Measurements from ENCODE around the gene TCEA3. TPM values are rescaled to one million over a fixed set of nuclear protein-coding genes. Genes with fewer than 3 reads are reported as not detected.
"Not testable (repeated sequence)": the region's sequence is repeated elsewhere in the genome, so short reads cannot be mapped to it uniquely, and the experiment has no call there.

Gene TCEA3
- total RNA-seq, 1 donor from 2014 or later: 4.8 TPM

GRCh38 chr1:23392125-23392855 is 32.3 kb downstream of the TCEA3 start:
- DNase-seq: no peak

DNA sequence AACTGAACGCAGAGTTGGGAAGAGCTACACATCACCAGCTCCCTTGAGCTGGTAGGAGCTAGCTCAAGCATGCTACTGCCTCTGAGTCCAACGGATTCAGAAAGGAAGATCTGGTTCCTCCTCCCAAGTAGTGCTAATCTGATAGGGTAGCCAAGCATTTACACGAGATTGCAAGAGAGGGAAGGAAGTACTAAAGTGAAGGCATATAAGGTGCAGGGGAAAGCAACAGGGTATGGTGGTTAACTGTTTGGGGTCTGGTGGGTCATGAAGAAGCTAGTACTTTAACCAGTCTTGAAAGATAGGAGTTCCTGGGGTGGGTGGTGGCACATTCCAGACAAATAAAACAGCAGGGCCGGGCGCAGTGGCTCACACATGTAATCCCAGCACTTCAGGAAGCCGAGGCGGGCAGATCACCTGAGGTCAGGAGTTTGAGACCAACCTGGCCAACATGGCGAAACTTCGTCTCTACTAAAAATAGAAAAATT is 34.7 kb downstream of the TCEA3 start:
- DNase-seq: no peak

DNA sequence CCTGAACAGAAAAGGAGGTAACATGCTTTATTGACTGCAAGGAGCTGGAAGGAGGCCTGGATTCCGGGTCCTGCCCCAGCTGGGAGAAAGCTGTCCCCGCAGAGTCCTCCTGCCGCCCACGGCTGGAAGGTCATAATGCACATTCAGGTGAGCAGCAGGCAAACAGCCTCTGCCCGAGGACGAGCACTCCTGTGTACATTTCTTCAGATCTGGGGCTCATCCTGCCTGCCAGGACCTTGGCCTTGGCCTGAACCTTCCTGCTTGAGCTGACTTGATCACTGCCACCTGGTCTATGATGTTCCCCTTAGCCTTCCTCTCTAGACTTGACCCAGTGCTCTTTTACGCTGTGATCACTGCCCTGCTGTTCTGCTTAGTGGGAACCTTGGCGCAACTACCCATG is 37.1 kb downstream of the TCEA3 start:
- DNase-seq: no peak

DNA sequence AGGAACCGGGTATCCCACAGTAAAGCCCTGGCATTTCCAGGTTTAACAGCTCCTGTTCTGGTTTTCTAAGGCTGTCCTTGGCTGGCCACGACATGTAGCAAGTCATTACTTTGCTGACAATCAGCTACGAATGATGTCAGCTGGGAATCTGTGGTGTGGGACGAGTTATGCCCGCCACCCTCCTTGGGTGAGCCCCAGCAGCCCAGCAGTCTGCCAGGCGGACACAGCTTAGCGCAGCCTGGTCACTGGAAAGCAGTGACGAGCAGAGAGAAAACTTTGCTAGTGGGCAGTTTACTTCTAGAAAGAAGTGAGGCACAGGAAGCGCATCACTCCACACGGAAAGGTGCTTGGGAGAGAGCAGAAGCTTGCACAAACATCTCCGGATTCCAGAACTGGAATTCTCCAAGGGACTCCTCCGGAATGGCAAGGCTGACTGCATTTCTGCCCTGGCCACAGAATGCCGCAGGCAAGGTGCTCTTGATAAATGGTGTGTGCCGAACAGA is 39.4 kb downstream of the TCEA3 start:
- DNase-seq: no peak

GRCh38 chr1:23384312-23385058 is 40.1 kb downstream of the TCEA3 start:
- DNase-seq: no peak

DNA sequence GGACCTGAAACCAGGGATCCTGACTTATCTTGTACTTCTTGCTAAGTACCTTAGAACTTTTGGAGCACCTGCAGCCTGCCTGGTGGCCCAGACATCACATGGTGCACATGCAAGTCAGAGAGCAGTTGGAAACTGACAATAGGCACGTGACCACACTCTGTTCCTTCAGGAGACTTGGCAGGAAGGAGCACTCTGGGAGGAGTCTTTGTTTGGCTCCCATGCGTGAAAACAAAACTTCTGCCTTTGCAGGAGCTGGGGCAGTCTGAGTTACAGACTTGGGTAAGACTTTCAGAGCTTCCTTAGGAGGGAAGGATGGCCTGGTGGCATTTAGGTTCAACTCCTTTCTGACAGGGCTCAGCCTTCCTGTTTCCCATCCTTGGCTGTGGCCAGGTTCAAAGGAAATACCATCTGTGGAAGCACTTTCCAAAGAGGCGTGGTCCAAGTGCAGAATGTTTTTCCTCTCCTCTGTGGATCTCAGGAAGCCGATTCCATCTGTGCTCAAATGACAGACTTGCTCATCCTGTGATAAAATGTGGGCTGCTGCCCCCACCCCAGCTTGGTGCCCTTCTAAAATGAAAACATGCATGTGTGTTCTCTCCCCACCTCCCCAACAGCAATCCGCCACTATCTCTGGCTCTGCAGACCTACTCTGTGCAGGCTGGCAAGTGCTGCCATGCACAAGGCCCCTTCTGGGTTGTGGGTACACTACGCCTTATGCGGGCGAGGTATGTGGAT is 40.8 kb downstream of the TCEA3 start:
- no peak for DNase-seq

GRCh38 chr1:23381233-23381885 is 43.2 kb downstream of the TCEA3 start:
- DNase-seq: no peak

DNA sequence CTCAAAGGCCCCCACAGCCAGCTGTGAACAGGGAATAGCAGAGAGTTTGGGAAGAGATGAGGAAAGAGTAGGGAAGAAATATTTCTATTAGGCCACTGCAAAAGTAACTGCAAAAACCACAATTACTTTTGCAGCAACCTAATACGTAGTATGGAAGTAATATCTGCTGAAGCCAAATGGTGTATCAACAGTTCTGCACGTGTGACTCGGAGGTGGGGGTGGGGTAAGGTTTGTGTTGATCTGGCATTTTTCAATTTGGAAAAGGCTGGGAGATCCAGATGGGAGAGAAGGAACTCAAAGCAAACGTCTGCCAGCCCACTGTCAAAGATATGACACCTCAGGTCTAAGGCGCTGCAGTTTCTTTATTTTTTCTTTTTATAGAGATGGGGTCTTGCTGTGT is 43.8 kb downstream of the TCEA3 start:
- DNase-seq: no peak

- not testable (repeated sequence) for DNase-seq
These were observed 44.3 kb downstream of the TCEA3 start for GRCh38 chr1:23380236-23380635.

- no peak for DNase-seq
These were observed 47.4 kb downstream of the TCEA3 start for GRCh38 chr1:23376890-23377811.

DNA sequence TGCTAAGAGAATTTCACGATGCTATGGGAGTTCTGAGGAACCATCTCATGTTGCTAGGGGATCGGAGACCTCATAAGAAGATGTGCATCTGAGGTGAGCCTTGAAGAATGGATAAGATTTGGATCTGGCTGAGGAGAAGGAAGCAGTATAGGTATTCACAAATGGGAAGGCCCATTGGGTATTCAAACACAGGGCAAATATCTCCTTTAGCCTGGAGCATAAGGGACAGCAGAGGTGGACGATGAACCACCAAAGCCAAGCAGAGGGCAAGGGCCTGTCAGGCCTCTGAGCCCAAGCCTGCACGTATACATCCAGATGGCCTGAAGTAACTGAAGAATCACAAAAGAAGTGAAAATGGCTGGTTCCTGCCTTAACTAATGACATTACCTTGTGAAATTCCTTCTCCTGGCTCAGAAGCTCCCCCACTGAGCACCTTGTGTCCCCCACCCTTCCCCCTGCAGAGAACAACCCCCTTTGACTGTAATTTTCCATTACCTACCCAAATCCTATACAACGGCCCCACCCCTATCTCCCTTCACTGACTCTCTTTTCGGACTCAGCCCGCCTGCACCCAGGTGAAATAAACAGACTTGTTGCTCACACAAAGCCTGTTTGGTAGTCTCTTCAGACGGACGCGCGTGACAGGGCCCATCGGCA is 50.3 kb downstream of the TCEA3 start:
- not testable (repeated sequence) for DNase-seq

GRCh38 chr1:23371987-23372880 is 52.3 kb downstream of the TCEA3 start:
- peak; percentile 26 for DNase-seq

DNA sequence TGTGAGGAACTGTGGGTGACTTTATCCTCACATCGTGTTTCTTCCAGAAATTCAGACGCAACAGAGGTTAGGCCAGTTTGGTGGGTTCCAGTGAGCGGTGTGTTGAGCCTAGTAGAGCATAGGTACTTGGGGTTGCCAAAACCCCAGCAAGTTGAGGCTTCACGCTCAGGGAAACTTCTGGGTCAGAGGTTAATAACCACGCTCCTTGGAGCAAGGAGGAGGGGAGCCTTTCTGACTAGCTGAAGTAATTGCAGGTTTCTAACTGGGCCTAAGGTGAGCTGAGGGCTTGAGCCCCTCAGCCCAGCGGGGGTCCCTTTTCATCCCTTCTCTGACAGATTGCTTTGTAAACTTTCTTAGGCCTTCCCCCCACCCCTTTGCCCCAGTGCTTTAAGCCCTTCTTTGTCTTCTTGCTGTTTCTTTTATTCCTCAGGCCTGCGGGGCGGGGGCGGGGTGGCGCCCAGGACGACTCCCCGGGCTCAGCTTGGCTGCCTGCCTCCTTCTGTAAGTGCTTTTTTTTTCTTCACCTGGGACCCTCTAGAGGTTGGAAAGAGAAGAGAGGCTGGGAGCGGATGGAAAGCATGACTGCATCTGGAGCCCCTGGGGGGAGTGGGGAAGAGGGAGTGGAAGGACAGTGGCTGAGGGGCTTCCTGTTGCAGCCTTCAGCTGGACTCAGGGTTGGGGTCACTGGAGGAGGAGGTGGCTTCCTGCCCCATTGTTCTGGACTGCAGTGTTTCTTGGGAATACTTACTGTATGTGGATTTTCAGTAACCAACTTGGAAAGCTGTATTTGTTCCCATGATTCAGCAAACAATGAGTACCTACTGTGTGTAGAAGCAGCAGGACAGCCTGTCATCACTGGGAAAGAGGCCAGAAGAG is 53.6 kb downstream of the TCEA3 start:
- DNase-seq: no peak

GRCh38 chr1:23370330-23370708 is 54.2 kb downstream of the TCEA3 start:
- DNase-seq: no peak

GRCh38 chr1:23369335-23370013 is 55.1 kb downstream of the TCEA3 start, which contains the start of gene ZNF436:
Gene ZNF436 (minus strand): TSS chr1:23369836. CDS start chr1:23368005, 1,831 bp downstream.
- peak; percentile 67 for DNase-seq

- peak; percentile 77 for DNase-seq
These were observed 55.8 kb downstream of the TCEA3 start for GRCh38 chr1:23368562-23369334.

All from occipital lobe (tissue), 2 donors.